ENCODE measurements around the gene C11orf68. TPM values are rescaled to one million over a fixed set of nuclear protein-coding genes. Genes with fewer than 3 reads are reported as not detected.

Gene C11orf68
- total and polyA plus RNA-seq, 10 of the 15 experiments (the other 5 are each of a cell fraction or from before 2014, with no cell fraction given): 3.0 to 25.4 (median 16.7) TPM

GRCh38 chr11:65900899-65901180, 18.0 kb downstream of the C11orf68 start (continued):
- no peak for TF ChIP-seq E2F8 (IDR thresholded peaks at IDR 0.05; ENCODE audit: low read depth, partially characterized antibody)
- no peak for TF ChIP-seq ATF7 (IDR thresholded peaks at IDR 0.05; ENCODE audit: low read depth)
- no peak for TF ChIP-seq IRF3 (IDR thresholded peaks at IDR 0.05)
- no peak for TF ChIP-seq BCLAF1 (IDR thresholded peaks at IDR 0.05)
- no peak for TF ChIP-seq LARP7 (IDR thresholded peaks at IDR 0.05)
- no peak for TF ChIP-seq NRF1 (conservative IDR thresholded peaks at IDR 0.05; ENCODE audit: low read depth, low read length)
- no peak for TF ChIP-seq BACH1 (IDR thresholded peaks at IDR 0.05; ENCODE audit: borderline replicate concordance)

Measured in GM12878 (cell line).